ENCODE measurements around the gene ADPRH. TPM values are rescaled to one million over a fixed set of nuclear protein-coding genes. Genes with fewer than 3 reads are reported as not detected.

ADPRH gene
- total RNA-seq, 1 experiment from 2014 or later: 1.4 TPM

DNA sequence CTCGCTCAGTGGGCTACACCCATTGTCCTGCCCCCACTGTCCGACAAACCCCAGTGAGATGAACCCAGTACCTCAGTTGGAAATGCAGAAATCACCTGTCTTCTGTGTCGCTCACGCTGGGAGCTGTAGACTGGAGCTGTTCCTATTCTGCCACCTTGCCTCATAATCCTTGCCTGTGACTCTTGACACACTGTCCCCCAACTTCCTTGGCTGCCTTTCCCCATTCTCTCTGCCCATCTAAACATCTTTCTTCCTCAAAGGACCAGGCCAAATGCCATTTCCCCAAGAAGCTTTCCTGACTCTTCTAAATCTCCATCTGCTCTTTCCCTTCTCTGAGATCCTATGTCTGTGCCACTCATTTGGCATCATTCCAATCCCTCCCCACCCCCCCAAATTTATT lies 10.1 kb upstream of the ADPRH start:
- H3K27me3 ChIP-seq (ENCODE audit: insufficient read depth, low read depth): peaks cover 18% of the 10 kb centered on the region
- no peaks in the 10 kb centered on the region for H4K20me1 ChIP-seq (ENCODE audit: insufficient read depth)
- H2AFZ ChIP-seq: no peak overlapping the region
- no peaks in the 10 kb centered on the region for H3K79me2 ChIP-seq (ENCODE audit: low read depth)
- no peaks in the 10 kb centered on the region for H3K4me1 ChIP-seq (replicated peaks; ENCODE audit: insufficient read depth)
- CTCF ChIA-PET: no interaction called here
- TF ChIP-seq, protein P1, sequence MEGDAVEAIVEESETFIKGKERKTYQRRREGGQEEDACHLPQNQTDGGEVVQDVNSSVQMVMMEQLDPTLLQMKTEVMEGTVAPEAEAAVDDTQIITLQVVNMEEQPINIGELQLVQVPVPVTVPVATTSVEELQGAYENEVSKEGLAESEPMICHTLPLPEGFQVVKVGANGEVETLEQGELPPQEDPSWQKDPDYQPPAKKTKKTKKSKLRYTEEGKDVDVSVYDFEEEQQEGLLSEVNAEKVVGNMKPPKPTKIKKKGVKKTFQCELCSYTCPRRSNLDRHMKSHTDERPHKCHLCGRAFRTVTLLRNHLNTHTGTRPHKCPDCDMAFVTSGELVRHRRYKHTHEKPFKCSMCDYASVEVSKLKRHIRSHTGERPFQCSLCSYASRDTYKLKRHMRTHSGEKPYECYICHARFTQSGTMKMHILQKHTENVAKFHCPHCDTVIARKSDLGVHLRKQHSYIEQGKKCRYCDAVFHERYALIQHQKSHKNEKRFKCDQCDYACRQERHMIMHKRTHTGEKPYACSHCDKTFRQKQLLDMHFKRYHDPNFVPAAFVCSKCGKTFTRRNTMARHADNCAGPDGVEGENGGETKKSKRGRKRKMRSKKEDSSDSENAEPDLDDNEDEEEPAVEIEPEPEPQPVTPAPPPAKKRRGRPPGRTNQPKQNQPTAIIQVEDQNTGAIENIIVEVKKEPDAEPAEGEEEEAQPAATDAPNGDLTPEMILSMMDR (conservative IDR thresholded peaks at IDR 0.05): no peak
- TF ChIP-seq EZH2 (IDR thresholded peaks at IDR 0.05; ENCODE audit: low read depth): no peak
- no peak overlapping the region for H3K27ac ChIP-seq
- POLR2A ChIA-PET (ENCODE audit: unreplicated experiment): interaction anchor here (0.9 kb wide), 1 partner anchor 1034 kb away, joined by 11 read pairs; no protein-coding TSS in a partner anchor
- intact Hi-C loops (cut with micrococcal nuclease; ENCODE audit: unreplicated experiment): no loop called here
- H3K36me3 ChIP-seq (ENCODE audit: low read depth): no peaks in the 10 kb centered on the region
- DNase-seq: no peak
- H3K4me3 ChIP-seq: no peak overlapping the region
- no peaks in the 10 kb centered on the region for H3F3A ChIP-seq (ENCODE audit: insufficient read depth, low read depth)
- no peaks in the 10 kb centered on the region for H3K9me3 ChIP-seq (ENCODE audit: insufficient read depth, low read depth)
- BruUV-seq (replicated peaks): no TSS peak
- H3K4me2 ChIP-seq: no peak overlapping the region
- H3K9me2 ChIP-seq (ENCODE audit: insufficient read depth): no peaks in the 10 kb centered on the region

DNA sequence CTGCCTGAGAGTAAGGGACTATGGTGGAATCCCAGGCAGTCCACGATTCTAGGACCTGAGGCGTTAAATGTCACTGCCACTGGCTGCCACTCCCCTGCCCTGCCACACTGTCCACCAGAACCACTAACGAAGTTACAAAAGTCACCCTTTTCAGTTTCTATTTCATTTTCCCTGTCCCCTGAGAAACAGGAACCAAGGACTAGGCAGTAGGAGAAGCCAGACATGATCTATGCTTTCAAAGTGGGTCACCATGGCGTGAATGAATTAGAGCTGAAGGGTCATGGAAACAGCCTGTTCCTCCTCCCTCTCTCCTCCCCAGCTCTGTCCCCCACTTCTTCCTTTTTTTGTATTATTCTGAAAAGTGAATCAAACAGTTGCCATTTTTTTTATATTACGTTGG lies 9.1 kb upstream of the ADPRH start:
- no peak for DNase-seq
- H3K36me3 ChIP-seq (ENCODE audit: low read depth): no peaks in the 10 kb centered on the region
- no peaks in the 10 kb centered on the region for H4K20me1 ChIP-seq (ENCODE audit: insufficient read depth)
- ChIA-PET CTCF (no interaction called here), POLR2A (ENCODE audit: unreplicated experiment) (interaction anchor here (0.9 kb wide), 1 partner anchor 1032 kb away, joined by 11 read pairs; no protein-coding TSS in a partner anchor)
- no peak overlapping the region for H3K4me2 ChIP-seq
- H3K9me3 ChIP-seq (ENCODE audit: insufficient read depth, low read depth): no peaks in the 10 kb centered on the region
- no peaks in the 10 kb centered on the region for H3K4me1 ChIP-seq (replicated peaks; ENCODE audit: insufficient read depth)
- no peaks in the 10 kb centered on the region for H3K9me2 ChIP-seq (ENCODE audit: insufficient read depth)
- H2AFZ ChIP-seq: no peak overlapping the region
- H3F3A ChIP-seq (ENCODE audit: insufficient read depth, low read depth): no peaks in the 10 kb centered on the region
- H3K79me2 ChIP-seq (ENCODE audit: low read depth): no peaks in the 10 kb centered on the region
- TF ChIP-seq, protein P1 (conservative IDR thresholded peaks at IDR 0.05): no peak
- TF ChIP-seq EZH2 (IDR thresholded peaks at IDR 0.05; ENCODE audit: low read depth): no peak
- intact Hi-C loops (cut with micrococcal nuclease; ENCODE audit: unreplicated experiment): no loop called here
- no peak overlapping the region for H3K27ac ChIP-seq
- no peak overlapping the region for H3K4me3 ChIP-seq
- H3K27me3 ChIP-seq (ENCODE audit: insufficient read depth, low read depth): peaks cover 18% of the 10 kb centered on the region
- BruUV-seq (replicated peaks): no TSS peak

DNA sequence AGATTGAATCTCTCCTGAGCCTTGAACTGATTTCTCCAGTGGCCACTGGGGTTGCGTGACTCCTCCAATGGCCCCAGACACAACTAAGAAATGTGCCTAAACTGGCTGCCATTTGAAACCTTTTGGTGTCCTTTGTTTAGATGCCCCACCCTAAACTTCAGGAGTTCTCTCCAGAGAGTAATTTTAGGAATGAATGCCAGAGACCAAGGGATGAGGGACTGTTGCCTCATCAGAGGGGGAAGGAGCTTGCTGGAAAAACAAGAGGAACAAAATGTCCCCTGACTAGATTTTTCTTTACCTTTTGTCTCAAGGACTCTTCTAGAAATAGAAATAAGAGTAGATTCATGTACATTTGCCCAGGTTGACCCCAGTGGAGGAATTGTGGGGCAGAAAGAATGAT lies 8.1 kb upstream of the ADPRH start:
- Histone ChIP-seq H3F3A (ENCODE audit: insufficient read depth, low read depth) (no peaks in the 10 kb centered on the region), H3K9me2 (ENCODE audit: insufficient read depth) (no peaks in the 10 kb centered on the region), H3K4me2 (no peak overlapping the region), H3K9me3 (ENCODE audit: insufficient read depth, low read depth) (no peaks in the 10 kb centered on the region), H3K27me3 (ENCODE audit: insufficient read depth, low read depth) (peaks cover 18% of the 10 kb centered on the region), H3K4me1 (replicated peaks; ENCODE audit: insufficient read depth) (no peaks in the 10 kb centered on the region), H3K27ac (no peak overlapping the region), H2AFZ (no peak overlapping the region), H3K4me3 (no peak overlapping the region), H3K79me2 (ENCODE audit: low read depth) (no peaks in the 10 kb centered on the region), H3K36me3 (ENCODE audit: low read depth) (no peaks in the 10 kb centered on the region), H4K20me1 (ENCODE audit: insufficient read depth) (no peaks in the 10 kb centered on the region)
- CTCF ChIA-PET: interaction anchor here (0.6 kb wide), 1 partner anchor 37 kb away, joined by 4 read pairs; no protein-coding TSS in a partner anchor
- intact Hi-C loops (cut with micrococcal nuclease; ENCODE audit: unreplicated experiment): no loop called here
- POLR2A ChIA-PET (ENCODE audit: unreplicated experiment): no interaction called here
- DNase-seq: no peak
- TF ChIP-seq EZH2 (IDR thresholded peaks at IDR 0.05; ENCODE audit: low read depth): no peak
- TF ChIP-seq, protein P1 (conservative IDR thresholded peaks at IDR 0.05): no peak
- BruUV-seq (replicated peaks): no TSS peak
